ENCODE data around the gene ATP10A. TPM values are rescaled to one million over a fixed set of nuclear protein-coding genes. Genes with fewer than 3 reads are reported as not detected.
A peak's percentile ranks its signal among the peaks of the same experiment; 100 is the strongest.

Gene ATP10A
- total RNA-seq, 1 experiment from 2014 or later, result 1.3 TPM

DNA sequence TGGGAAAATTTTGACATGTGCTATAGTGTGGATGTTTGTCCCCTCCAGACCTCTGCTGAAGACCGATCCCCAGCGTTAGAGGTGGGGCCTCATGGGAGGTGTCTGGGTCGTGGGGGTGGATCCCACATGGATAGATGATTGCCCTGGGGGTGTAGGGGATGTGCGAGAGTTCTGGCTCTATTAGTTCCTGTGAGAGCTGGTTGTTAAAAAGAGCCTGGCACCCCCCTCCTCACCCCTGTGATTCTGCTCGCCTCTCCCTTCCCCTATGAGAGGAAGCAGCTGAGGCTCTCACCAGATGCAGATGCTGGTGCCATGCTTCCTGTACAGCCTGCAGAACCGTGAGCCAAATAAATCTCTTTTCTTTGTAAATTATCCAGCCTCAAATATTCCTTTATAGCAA is 67.4 kb downstream of the ATP10A start:
- DNase-seq (ENCODE audit: low spot score), result no peak

DNA sequence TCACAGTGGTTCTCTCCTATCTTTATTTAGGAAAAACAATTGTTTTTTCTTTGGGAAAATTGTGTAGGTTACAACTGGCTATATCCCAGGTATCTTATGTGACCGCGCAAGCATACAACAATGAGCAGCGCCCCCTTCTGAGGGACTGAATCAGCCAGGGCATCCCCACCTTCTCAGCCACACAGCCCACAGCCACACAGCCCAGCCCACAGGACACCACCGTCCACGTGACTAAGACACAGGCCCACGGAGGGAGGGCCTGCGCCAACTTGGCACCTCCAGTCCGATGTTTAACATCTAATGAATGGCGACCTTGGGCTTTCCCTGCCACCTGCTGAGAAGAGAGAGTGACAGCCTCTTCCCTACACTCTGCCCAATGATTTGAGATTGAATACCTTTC is 68.1 kb downstream of the ATP10A start:
- DNase-seq (ENCODE audit: low spot score), result no peak

DNA sequence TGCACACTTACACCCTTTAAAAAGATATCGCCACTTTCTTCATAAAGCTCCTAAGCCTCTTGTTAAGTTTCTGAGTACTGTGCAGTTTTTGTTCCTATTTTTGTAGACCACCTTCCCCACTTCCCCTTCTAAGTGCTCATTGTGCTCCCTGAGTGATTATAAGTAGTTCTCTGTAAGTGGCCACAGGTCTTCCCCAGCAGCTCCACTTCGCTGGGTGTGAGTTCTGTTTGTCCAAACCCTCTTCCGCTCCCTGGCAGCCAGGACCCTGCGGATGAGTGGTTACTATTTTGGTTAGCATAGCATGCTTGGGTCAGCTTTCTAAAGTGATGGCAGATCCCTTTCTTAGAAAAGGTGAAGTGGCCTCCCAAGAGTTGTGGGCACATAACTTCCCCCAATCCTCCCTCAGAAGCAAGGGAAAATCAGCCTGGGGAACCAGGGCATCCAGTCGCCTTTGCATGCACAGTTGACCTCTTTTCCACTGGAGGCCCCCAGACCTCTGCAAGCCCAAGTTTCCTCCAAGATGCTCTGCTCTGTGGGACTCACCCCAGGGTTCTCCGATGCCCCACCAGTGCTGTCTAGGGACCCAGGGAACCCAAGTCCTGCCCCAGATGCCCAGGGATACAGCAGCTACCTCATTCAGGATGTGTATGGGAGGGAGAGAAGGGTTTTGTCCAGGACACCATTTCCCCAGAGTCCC is 69.6 kb downstream of the ATP10A start:
- DNase-seq (ENCODE audit: low spot score), result no peak

DNA sequence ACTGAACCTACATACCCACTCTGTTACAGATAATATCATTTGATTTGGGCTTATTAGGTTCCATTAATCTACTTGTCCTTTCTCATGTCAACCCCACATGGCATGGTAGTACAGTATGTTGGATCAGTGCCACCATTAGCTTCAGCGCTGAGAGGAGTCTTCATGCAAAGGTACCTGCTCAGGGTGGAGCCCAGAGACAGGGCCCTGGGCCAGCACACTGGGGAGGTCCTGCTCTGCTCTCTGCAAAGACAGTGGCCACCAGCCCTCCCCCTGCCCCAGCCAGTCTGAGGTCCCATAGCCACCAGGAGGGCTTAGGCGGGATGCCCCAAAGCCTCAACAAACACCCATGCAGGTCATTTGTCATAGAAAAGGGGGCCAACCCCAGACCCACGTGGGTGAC is 71.0 kb downstream of the ATP10A start:
- DNase-seq (ENCODE audit: low spot score), result no peak

DNA sequence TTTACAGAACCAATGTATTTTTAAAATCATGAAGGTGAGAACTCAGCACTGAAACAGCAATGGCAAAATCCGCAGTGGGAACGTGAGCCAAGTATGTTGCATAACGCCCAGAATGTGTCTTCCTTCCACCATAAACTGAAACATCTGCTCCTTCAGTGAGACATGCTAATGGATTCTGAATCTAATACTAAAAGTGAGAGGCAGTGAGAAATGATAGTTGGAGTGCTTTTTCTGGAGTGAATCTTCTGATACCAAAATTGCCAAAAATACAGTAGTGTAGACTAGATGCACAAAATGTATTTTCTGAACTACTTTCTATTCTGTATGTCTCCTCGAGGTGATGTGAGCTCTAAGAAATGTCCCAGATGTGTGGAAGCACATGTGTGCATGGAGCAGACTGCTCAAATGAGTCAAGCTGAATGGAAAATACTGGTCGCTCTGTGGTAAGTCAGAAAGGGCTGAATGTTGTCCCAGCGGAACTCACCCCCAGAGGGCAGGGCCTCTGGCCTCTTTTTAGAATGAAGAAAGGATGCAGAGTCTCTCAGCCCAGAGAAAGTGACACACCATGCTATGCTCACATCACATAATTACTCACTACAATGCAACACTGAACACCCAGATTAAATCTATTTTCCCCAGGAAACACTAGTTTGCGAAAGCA is 73.0 kb downstream of the ATP10A start:
- no peak for DNase-seq (ENCODE audit: low spot score)

DNA sequence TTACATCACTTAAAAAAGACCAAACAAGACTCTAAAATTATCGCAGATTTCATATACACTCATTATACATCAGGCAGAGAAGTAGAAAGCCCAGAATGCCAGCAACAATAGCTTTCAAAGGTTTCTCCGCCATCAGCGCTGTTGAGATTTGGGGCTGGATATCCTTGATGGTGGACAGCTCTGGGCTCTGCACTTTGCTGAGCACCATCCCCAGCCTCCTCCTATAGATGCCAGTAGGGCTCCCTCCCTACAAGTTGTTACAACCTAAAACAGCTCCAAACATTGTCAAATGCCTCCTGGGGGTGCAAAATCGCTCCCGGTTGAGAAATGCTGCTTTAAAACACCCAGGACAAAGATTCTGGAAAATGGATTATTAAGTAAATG is 73.5 kb downstream of the ATP10A start:
- no peak for DNase-seq (ENCODE audit: low spot score)

DNA sequence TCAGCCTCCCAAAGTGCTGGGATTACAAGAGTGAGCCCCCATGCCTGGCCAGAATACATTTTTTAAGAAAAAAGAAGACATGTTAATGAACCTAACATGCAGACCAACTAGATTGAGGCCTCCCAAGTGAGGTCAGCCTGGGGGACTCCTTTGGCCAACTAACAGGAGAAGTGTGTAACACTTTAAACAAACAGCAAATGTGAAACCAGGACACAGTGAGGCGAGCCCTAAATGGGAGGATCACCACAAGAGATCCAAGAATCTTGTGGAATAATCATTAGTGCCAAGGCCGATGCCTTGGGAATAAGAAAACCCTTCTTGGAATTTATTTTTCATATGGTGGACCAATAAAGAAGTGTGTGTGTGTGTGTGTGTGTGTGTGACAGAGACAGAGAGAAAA is 73.9 kb downstream of the ATP10A start:
- no peak for DNase-seq (ENCODE audit: low spot score)

DNA sequence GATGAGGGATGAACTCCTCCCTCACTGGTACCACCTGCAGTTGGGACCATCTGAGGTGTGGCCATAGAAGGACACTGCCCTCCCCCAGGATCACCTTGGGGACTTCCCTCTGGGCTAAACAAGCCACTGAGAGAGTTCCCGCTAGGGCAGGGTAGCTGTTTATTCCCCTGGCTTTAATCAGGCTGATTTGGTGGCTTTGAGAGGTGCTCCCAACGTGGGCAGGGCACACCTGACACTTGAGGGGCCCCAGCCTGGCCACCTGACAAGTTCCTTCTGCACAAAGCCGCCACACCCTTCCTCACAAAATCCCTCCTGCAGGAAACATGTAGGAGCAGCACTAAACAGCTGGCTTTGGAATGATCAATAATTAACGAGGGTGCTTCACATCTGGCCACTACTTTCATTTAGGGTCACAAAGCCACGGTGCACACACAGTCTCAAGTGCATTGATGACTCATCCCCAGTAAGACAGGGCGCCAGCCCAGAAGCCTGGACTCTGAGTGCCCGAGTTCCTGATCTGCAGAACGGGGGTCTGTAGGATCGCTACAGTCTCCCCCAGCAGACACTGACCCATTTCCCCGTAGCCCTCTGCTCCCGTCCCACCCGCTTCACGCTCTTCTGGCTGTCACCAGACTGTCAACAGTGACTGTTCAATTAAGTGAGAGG is 75.1 kb downstream of the ATP10A start:
- DNase-seq (ENCODE audit: low spot score), result no peak

DNA sequence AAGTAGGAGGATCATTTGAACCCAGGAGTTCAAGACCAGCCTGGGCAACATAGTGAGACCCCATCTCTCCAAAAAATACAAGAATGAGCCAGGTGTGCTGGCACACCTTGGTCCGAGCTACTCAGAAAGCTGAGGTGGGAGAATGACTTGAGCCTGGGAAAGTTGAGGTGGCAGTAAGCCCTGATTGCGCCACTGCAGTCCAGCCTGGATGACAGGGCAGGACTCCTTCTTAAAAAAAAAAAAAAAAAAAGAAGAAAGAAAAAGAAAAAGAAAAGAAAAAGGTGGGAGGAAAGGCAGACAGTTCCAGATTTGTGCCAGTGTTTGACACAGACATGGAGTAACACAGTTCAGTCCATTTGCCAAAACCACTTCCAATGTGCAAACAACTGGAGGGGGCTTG is 75.7 kb downstream of the ATP10A start:
- no peak for DNase-seq (ENCODE audit: low spot score)

DNA sequence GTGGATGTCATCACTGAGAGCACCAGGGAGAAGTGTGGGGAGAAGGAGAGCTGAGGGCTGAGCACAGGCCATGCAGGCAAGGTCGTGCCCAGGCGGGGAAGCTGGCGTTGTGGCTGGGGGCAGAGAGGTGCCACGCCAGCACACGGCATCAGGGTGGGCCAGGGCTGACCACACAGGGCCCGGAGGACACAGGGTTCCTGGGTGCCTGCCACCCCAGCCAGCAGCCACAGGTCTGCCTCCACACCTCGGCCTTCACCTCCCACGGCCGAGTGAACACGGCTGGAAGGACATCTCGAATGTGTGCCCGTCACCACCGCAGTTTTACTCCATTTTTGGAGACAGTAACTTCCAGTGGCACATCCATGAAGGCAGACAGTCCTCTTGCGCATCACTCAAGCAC is 77.1 kb downstream of the ATP10A start:
- no peak for DNase-seq (ENCODE audit: low spot score)

DNA sequence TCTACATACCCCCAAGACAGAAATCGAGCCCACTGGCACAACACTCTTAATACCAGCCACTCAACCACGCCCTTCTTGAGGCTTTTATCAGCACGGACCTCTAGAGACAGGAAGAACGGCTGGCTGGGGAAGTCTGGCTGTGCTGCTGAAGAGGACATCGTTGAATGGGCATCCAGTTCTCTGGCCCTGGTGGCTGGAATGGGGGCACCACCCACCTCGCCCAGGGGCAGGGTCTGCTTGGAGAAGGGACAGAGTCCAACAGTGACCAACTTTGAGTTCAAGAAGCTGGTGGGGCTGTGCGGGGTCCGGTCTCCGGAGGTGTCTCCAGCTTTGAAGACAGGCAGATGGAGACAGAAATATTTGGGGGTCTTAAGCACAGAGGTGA is 77.5 kb downstream of the ATP10A start:
- DNase-seq (ENCODE audit: low spot score), result no peak

DNA sequence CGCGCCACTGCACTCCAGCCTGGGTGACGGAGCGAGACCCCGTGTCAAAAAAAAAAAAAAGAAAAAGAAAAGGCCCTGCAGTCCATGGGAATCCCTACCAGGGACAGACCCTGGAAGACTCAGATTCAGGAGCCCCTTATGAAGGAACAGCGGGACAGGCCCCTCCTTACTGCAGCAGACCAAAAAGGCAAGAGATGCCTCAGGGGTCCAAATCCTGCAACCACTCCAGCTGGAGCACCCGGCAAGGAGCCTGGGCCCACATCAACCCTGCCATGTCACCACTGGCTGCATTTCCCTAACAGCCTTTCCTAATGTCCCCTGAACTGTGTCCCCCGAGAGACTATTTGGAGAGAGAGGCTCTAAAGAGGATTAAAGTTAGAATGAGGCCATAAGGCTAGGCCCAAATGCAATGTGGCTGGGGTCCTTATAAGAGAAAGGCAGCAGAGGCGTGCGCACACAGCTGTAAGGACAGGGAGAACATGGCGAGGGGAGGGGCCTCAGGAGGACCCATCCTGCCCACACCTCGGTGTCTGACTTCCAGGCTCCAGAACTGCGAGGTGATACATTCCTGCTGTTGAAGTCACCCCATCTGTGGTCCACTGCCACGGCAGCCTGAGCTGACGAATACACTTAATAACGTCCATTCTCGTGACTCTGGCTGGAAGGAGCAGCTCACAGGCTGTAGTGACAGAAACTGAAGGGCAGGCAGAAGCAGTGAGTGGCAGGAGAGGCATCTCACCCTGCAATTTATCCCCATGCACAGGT is 78.1 kb downstream of the ATP10A start:
- peak; percentile 16 for DNase-seq (ENCODE audit: low spot score)

DNA sequence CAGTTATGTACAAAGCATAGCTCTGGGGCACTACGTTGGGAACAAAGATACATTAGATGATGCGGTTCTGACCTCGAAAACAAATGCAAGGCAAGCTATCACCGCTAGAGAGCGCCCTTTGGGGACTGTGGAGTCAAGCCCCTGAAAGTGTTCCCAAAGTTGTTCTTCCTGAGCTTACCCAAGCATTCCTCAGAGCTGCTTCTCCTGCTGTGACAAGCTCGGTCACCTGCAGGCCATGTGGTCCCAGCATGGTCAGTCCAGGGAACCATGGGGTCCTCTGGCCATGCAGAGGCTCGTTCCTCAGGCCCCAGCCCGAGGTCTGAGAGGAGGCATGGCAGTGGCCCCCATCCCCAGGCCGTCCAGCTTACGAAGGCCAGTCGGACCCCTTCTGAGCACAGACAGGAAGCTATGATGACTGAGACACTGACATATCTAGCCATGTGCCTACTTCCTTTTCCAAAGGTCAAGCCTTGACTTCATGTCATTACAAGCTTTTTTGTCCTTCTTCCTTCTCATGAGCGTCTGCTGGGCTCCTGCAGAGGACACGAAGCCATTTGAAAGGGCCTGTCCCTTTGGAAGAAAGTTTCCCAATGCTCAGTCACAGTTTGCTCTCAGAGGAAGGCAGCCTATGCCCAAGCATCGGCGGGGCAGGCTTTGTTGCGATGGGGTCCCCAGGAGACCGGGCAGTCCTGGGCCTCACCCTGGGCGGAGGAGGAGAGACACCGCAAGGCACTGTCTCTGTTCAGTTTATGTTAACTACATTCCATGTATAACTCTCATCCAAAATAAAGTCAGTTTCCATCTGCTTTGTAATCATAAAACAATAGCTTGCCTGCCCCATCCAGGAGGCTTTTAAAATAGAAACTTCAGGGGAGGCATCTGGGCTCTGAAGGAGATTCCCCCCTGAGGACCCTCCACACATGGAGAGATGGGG is 79.3 kb downstream of the ATP10A start:
- DNase-seq (ENCODE audit: low spot score), result peak; percentile 17

DNA sequence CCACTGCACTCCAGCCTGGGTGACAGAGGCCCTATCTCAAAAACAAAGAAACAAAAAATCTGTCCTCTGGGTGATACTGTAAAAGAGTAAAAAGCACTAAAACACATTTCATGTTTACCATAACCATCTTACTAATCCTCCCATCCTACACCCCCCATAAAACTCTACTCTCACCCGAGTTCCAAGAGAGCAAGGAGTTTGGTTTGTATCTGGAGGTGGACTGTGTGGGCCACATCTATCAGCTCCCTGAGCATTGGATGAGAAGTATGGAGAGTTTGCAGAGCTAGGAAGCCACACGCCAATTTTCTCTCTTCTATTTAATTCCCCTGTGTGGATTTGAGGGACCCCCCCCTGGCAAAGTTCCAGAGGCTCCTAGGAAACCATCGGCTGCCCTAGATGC is 80.0 kb downstream of the ATP10A start:
- DNase-seq (ENCODE audit: low spot score), result no peak

DNA sequence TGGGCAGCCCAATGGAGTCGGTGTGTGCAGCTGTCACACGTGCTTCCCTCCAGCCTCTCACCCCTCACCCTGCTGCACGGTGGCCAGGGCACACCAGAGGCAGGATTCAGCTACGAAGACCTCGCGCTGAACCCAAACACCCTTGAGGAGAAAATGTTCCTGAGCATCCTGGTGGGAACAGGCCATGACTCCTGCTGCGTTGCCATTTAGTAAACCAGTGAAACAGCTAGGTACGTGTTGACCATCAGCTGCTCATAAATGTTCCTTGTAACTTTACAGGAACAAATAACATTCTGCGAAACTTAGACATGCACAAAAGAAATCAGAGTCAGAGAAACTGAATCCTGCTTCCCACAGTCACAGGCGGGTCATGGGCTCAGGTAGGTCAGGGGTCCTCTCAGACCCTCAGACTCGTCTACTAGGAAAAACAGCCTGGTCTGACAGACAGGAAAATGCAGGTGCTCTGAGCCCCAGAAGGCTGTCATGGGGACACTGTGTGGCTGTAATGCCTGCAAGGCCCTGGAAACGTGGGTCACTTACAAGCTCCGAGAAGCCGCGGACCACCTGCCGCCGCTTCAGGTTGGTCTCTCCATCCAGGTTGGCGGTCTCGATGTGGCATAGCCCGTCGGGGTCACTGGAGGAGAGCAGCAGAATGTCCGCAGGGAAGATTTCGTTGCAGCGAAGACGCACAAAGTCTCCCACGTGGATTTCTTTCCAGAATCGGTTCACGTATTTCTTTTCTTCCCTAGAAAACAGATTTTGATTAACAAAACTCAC is 82.5 kb downstream of the ATP10A start:
- no peak for DNase-seq (ENCODE audit: low spot score)

DNA sequence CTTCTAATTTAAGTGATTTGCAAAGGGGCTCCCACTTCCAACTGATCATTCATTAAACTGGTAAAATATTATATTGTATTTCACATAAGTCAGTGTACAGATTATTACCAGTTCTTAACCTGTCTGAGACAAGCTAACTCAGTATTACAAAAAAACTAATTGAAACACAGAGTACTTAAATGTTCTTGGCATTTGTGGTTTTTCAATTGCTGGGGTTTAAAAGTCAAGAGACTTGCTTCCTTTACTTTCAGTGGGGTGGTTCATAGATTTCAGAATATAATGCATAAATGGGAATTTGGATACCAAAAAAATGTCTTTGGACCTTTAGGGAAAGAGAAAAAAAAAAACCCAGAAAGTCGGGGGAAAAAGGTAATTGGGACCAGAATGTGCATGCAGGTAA is 85.0 kb downstream of the ATP10A start:
- DNase-seq (ENCODE audit: low spot score), result no peak

DNA sequence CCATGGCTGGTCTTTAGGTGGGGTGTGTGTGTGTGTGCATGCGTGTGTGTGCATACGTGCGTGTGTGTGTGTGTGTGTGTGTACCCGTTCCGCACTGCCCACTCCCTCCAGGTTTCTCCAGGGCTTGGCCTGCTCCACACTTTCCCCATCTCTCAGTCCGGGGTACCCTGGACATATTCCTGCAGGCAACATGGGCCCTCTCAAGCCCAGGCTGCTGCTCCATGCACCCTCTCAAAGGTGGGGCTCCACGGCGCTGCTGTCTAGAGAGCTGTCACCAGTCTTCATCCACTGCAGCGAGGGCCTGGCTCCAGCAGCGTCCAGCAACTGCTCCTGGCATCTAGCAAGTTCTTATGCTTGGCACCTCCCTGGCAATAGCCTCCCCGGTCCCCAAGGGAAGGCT is 86.1 kb downstream of the ATP10A start:
- no peak for DNase-seq (ENCODE audit: low spot score)

DNA sequence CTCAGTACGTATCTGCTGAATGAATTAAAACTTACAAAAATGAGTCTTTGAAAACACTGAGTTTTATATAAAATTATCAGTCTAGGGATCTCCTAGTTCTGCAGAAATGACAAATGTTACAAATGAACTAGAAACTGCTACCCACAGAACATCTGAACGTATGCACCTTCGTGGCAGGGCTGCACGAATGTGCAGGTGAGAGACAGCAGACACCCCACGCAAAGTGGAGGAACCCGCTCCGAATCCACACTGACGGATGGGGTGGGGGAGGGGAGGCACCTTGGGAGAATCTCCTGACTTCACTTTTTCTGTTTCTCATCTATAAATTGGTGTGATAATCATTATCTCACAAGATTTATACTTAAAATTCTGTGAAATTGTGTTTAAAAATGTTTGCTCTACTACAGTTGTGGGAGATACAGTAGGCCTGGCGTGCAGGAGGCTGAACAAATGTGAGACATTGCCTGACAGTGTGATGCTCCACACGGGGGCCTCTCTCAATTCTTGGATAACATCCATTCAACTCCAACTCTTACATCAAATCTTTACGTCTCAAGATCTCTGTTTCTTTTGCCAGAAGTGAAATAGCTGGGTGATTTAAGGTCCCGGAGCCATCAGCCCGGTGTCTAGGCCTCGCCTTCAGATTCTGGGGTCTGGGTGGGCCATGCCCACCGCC is 86.9 kb downstream of the ATP10A start:
- no peak for DNase-seq (ENCODE audit: low spot score)

DNA sequence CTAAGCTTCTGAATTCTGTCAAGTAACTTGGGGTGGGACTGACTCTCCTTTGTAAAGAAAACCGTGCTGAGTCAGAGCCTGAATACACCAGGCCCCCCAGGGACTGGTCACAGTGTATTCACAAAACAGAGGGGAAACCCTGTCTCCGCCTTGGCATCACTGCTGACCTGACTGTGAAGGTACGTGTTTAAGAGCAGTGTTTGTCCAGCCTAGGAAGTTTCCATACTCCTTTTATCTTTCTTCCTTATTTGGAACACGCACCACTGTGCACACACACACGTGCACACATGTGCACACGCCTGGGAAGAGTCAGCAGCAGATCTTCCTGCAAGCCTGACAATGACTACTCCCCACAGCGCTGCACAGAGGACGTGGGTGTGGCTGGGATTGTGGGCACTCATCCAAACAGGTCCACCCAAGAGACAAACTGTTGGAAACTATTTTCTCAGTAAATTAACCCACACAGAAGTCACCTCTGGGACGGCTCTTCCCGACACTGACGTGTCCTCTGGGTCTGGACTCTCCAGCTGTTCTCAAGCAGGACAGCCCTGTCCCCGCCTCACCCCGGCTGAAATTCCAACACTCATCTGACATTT is 87.7 kb downstream of the ATP10A start:
- peak; percentile 39 for DNase-seq (ENCODE audit: low spot score)

DNA sequence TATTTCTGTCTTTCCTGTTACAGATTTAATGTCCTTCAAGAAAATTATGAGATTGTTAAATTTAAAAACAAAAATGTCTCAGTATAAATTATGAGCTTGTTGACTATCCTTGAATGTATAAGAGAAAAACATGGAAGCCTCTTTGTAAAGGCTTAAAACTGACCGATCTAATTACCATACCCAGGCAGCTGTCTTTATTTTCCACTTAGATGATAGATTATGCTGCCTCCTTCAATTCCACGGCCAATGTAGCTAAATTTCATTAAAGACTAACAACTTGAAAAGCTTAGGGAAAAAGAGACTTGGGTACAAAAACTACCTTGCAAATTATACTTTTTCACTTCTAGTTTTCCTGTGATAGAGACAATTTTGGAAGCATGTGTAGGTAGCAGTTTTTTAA is 88.3 kb downstream of the ATP10A start:
- no peak for DNase-seq (ENCODE audit: low spot score)

Data from H4 (cell line).